K562 (cell line): Measurements from ENCODE around the gene PACRG.

Source experiments
- LCOR ChIP-seq: sonication (generic); formaldehyde crosslinking; IDR thresholded peaks from 2 replicates; pipeline ENCODE4 v1.8.0; 2022; ENCODE audit warnings: mild to moderate bottlenecking, missing genetic modification reagents
- SAP30 ChIP-seq: fragments of 200-600 bp; sonication (generic); IDR thresholded peaks from 2 replicates; pipeline ENCODE4 v1.6.1; 2012; ENCODE audit warnings: borderline replicate concordance, low read depth, mild to moderate bottlenecking, moderate library complexity, low read length, control low read depth, inconsistent platforms; ENCODE audit not compliant: insufficient read depth, poor library complexity, severe bottlenecking
- ZFP36 ChIP-seq: fragments of 150-350 bp; IDR thresholded peaks from 2 replicates; pipeline ENCODE4 v1.6.1; 2018; ENCODE audit warnings: low read length, low read depth; ENCODE audit not compliant: partially characterized antibody
- TF ChIP-seq, protein P1 (sequence below): sonication (generic); formaldehyde crosslinking; IDR thresholded peaks from 2 replicates; pipeline ENCODE4 v1.8.1; 2022; ENCODE audit warnings: missing genetic modification reagents
- TF ChIP-seq, protein P2 (sequence below): sonication (generic); formaldehyde crosslinking; IDR thresholded peaks from 2 replicates; pipeline ENCODE4 v1.8.1; 2023; ENCODE audit warnings: mild to moderate bottlenecking, missing genetic modification reagents

DNA sequence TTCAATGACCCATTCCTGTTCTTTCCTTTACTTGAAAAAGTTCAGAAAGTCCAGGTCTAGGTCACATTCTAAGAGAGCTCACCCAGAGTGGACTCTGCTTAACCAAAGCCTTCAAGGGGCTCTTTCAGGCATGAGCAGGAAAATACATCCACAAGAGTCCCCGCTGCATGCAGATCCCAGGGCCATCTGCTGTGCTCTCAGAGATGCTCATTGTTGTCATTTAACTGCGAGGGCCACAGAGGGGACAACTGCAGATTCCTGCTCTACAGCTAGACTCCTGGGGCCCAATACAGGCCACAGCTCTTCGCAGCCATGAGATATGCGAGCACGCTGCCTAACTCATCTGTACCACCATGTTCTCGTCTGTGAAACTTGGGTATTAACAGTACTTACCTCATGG is 391.2 kb downstream of the PACRG start:
- no peak for TF ChIP-seq ZFP36
- no peak for TF ChIP-seq SAP30
- TF ChIP-seq, protein P1, sequence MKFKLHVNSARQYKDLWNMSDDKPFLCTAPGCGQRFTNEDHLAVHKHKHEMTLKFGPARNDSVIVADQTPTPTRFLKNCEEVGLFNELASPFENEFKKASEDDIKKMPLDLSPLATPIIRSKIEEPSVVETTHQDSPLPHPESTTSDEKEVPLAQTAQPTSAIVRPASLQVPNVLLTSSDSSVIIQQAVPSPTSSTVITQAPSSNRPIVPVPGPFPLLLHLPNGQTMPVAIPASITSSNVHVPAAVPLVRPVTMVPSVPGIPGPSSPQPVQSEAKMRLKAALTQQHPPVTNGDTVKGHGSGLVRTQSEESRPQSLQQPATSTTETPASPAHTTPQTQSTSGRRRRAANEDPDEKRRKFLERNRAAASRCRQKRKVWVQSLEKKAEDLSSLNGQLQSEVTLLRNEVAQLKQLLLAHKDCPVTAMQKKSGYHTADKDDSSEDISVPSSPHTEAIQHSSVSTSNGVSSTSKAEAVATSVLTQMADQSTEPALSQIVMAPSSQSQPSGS, result no peak
- no peak for TF ChIP-seq LCOR (CRISPR knock-in tag)
- TF ChIP-seq, protein P2, sequence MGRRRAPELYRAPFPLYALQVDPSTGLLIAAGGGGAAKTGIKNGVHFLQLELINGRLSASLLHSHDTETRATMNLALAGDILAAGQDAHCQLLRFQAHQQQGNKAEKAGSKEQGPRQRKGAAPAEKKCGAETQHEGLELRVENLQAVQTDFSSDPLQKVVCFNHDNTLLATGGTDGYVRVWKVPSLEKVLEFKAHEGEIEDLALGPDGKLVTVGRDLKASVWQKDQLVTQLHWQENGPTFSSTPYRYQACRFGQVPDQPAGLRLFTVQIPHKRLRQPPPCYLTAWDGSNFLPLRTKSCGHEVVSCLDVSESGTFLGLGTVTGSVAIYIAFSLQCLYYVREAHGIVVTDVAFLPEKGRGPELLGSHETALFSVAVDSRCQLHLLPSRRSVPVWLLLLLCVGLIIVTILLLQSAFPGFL, result no peak
